DMS79 (cell line): ENCODE results near the gene POLR2H.
A peak's percentile ranks its signal among the peaks of the same experiment; 100 is the strongest.

Experiments
- DNase-seq: peaks from one replicate; lab custom pipeline; 2025; lab: John Stamatoyannopoulos, UW

POLR2H gene

GRCh38 chr3:184352149-184352785, 9.2 kb upstream of the POLR2H start:
- no peak for DNase-seq

- DNase-seq = no peak
These were observed 8.5 kb upstream of the POLR2H start for GRCh38 chr3:184352897-184353545.

- DNase-seq = no peak
These were observed 8.0 kb upstream of the POLR2H start for GRCh38 chr3:184353546-184353941.

- no peak for DNase-seq
These were observed 7.3 kb upstream of the POLR2H start for GRCh38 chr3:184354121-184354728.

- no peak for DNase-seq
These were observed 6.8 kb upstream of the POLR2H start for GRCh38 chr3:184354754-184355153.

GRCh38 chr3:184355261-184356040, 6.1 kb upstream of the POLR2H start:
- DNase-seq = no peak

- DNase-seq = no peak
These were observed 4.0 kb upstream of the POLR2H start for GRCh38 chr3:184357248-184358123.

GRCh38 chr3:184358124-184358767, 3.3 kb upstream of the POLR2H start:
- DNase-seq = no peak

- DNase-seq = no peak
These were observed 2.6 kb upstream of the POLR2H start for GRCh38 chr3:184358921-184359350.

GRCh38 chr3:184359610-184360009, 1.9 kb upstream of the POLR2H start:
- DNase-seq = no peak

GRCh38 chr3:184360070-184360928, 1.2 kb upstream of the POLR2H start:
- no peak for DNase-seq

- no peak for DNase-seq
These were observed 480 bp upstream of the POLR2H start for GRCh38 chr3:184360929-184361531.

GRCh38 chr3:184361932-184362667, 590 bp downstream of the POLR2H start:
- DNase-seq = peak; percentile 61

GRCh38 chr3:184362668-184363546, 1.4 kb downstream of the POLR2H start:
- peak; percentile 97 for DNase-seq

GRCh38 chr3:184366619-184367289, 5.2 kb downstream of the POLR2H start:
- DNase-seq = no peak

GRCh38 chr3:184368116-184368515, 6.6 kb downstream of the POLR2H start:
- no peak for DNase-seq

GRCh38 chr3:184368586-184369183, 7.2 kb downstream of the POLR2H start:
- no peak for DNase-seq
